Measurements from ENCODE around the gene ANKRA2. TPM values are rescaled to one million over a fixed set of nuclear protein-coding genes. Genes with fewer than 3 reads are reported as not detected.

The ANKRA2 gene
- total and polyA plus RNA-seq, 10 of the 15 experiments (the other 5 are each of a cell fraction or from before 2014, with no cell fraction given), result 12.3 to 47.1 (median 21.9) TPM

GRCh38 chr5:73534971-73535370 lies 30.5 kb downstream of the ANKRA2 start:
- no peak for FAIRE-seq
- Histone ChIP-seq H3K4me1 (ENCODE audit: control insufficient read depth, insufficient read depth, low read length) (no peaks in the 10 kb centered on the region), H3K79me2 (ENCODE audit: control insufficient read depth, insufficient read depth, low read length) (no peaks in the 10 kb centered on the region), H3K27ac (ENCODE audit: control insufficient read depth, insufficient read depth) (no peak overlapping the region), H3K9me3 (replicated peaks; ENCODE audit: control insufficient read depth, insufficient read depth, low read length) (no peaks in the 10 kb centered on the region), H3K4me2 (ENCODE audit: control insufficient read depth, insufficient read depth) (no peak overlapping the region), H3K9ac (ENCODE audit: control insufficient read depth, insufficient read depth, low read length) (no peak overlapping the region), H3K4me3 (no peak overlapping the region), H3K36me3 (ENCODE audit: control insufficient read depth in 2 of 2, insufficient read depth in 2 of 2, low read length in 1 of 2) (no peaks in the 10 kb centered on the region), H2AFZ (ENCODE audit: control insufficient read depth, low read depth, low read length) (no peak overlapping the region), H3K27me3 (replicated peaks in 1 of 2; ENCODE audit: control insufficient read depth in 2 of 2, insufficient read depth in 2 of 2, low read length in 1 of 2) (no peaks in the 10 kb centered on the region; a peak in 2 of 4 replicates), H4K20me1 (ENCODE audit: control insufficient read depth, insufficient read depth) (no peaks in the 10 kb centered on the region)
- no TSS peak for BruUV-seq (replicated peaks)
- in situ Hi-C loops (cut with MboI) (no loop called here), intact Hi-C loops (cut with micrococcal nuclease; ENCODE audit: unreplicated experiment) (no loop called here)
- 50% methylated on average over 2 of the region's 2 CpGs for whole genome bisulfite sequencing (ENCODE audit: insufficient coverage, insufficient replicate concordance, low lambda C conversion rate, missing lambda C conversion rate)
- ChIA-PET RAD21 (ENCODE audit: unreplicated experiment) (interaction anchor here (0.7 to 1.2 kb wide), 2 partner anchors 14 to 16 kb away, joined by 3 read pairs; no protein-coding TSS in a partner anchor), SMC1A (ENCODE audit: uncharacterized antibody, unreplicated experiment) (interaction anchor here (1.1 to 4.0 kb wide), 2 partner anchors 15 to 20 kb away, joined by 4 to 48 read pairs; no protein-coding TSS in a partner anchor), POLR2A (no interaction called here), CTCF (interaction anchor here (0.7 to 8.1 kb wide), 3 partner anchors 8 to 80 kb away, joined by 3 to 139 read pairs (median 28); no protein-coding TSS in a partner anchor)
- no peak for DNase-seq (ENCODE audit: low read depth, low spot score)
- ATAC-seq, result no peak
- TF ChIP-seq ESRRA (IDR thresholded peaks at IDR 0.05; ENCODE audit: low read length), result no peak
- no peak for TF ChIP-seq ZNF207 (IDR thresholded peaks at IDR 0.05; ENCODE audit: borderline replicate concordance)
- TF ChIP-seq SKIL (IDR thresholded peaks at IDR 0.05; ENCODE audit: low read depth, poor library complexity, severe bottlenecking), result no peak
- TF ChIP-seq TCF7 (IDR thresholded peaks at IDR 0.05; ENCODE audit: borderline replicate concordance), result no peak
- no peak for TF ChIP-seq PKNOX1 (IDR thresholded peaks at IDR 0.05)
- no peak for TF ChIP-seq ZNF687 (IDR thresholded peaks at IDR 0.05)
- no peak for TF ChIP-seq NR2C1 (IDR thresholded peaks at IDR 0.05)
- no peak for TF ChIP-seq FOXK2 (IDR thresholded peaks at IDR 0.05)
- TF ChIP-seq BCL11A (IDR thresholded peaks at IDR 0.05; ENCODE audit: low read depth, low read length), result no peak
- TF ChIP-seq POLR2A (IDR thresholded peaks at IDR 0.05; ENCODE audit: low read depth, low read length), result no peak
- TF ChIP-seq CBX3 (IDR thresholded peaks at IDR 0.05; ENCODE audit: borderline replicate concordance, low read depth), result no peak
- TF ChIP-seq SMARCA5 (IDR thresholded peaks at IDR 0.05), result no peak
- no peak for TF ChIP-seq JUND (IDR thresholded peaks at IDR 0.05; ENCODE audit: low read depth, low read length)
- TF ChIP-seq RFX5 (IDR thresholded peaks at IDR 0.05; ENCODE audit: low read depth, low read length), result no peak
- no peak for TF ChIP-seq MTA3 (IDR thresholded peaks at IDR 0.05; ENCODE audit: borderline replicate concordance, low read length)
